K562 (cell line): ENCODE results near the gene CMBL. TPM values are rescaled to one million over a fixed set of nuclear protein-coding genes. Genes with fewer than 3 reads are reported as not detected.

Experiments
- ARID2 ChIP-seq: fragments of 450-650 bp; IDR thresholded peaks from 2 replicates; pipeline ENCODE4 v1.6.1; 2017; ENCODE audit warnings: antibody characterized with exemption, mild to moderate bottlenecking
- CTCFL ChIP-seq: IDR thresholded peaks from 2 replicates; pipeline ENCODE4 v1.6.1; 2011; ENCODE audit warnings: borderline replicate concordance, low read depth, mild to moderate bottlenecking, moderate library complexity, low read length; ENCODE audit not compliant: insufficient read depth, poor library complexity, severe bottlenecking
- ERF ChIP-seq: fragments of 450-650 bp; formaldehyde crosslinking; IDR thresholded peaks from 2 replicates; pipeline ENCODE4 v1.4.0; 2020; ENCODE audit warnings: mild to moderate bottlenecking, mixed read lengths
- GTF2E2 ChIP-seq: fragments of 200-800 bp; sonication (Bioruptor generic); IDR thresholded peaks from 2 replicates; pipeline ENCODE4 v1.6.1; 2016; ENCODE audit warnings: missing genetic modification characterization, missing compliant biosample characterization
- HIVEP1 ChIP-seq: fragments of 250-450 bp; sonication (Bioruptor Pico); IDR thresholded peaks from 2 replicates; pipeline ENCODE4 v1.4.0; 2020; ENCODE audit warnings: mild to moderate bottlenecking
- KDM2B ChIP-seq: fragments of 250-450 bp; sonication (Bioruptor Pico); IDR thresholded peaks from 2 replicates; pipeline ENCODE4 v1.8.0; 2021; ENCODE audit warnings: mild to moderate bottlenecking, moderate library complexity
- OTX1 ChIP-seq: fragments of 450-650 bp; formaldehyde crosslinking; IDR thresholded peaks from 2 replicates; pipeline ENCODE4 v1.4.0; 2022; ENCODE audit warnings: mild to moderate bottlenecking
- PTRF ChIP-seq: fragments of 450-650 bp; IDR thresholded peaks from 2 replicates; pipeline ENCODE4 v1.6.1; 2016; ENCODE audit warnings: mild to moderate bottlenecking, missing genetic modification characterization, missing compliant biosample characterization
- SAP30 ChIP-seq: fragments of 200-600 bp; sonication (generic); IDR thresholded peaks from 2 replicates; pipeline ENCODE4 v1.6.1; 2012; ENCODE audit warnings: borderline replicate concordance, low read depth, mild to moderate bottlenecking, moderate library complexity, low read length, control low read depth, inconsistent platforms; ENCODE audit not compliant: insufficient read depth, poor library complexity, severe bottlenecking
- SOX6 ChIP-seq: fragments of 450-650 bp; IDR thresholded peaks from 2 replicates; pipeline ENCODE4 v1.6.1; 2014; ENCODE audit warnings: mild to moderate bottlenecking
- TAF7 ChIP-seq: fragments of 450-650 bp; IDR thresholded peaks from 2 replicates; pipeline ENCODE4 v1.6.1; 2016; ENCODE audit warnings: missing genetic modification characterization, missing compliant biosample characterization
- TARDBP ChIP-seq: fragments of 450-650 bp; IDR thresholded peaks from 2 replicates; pipeline ENCODE4 v1.6.1; 2016
- TFAM ChIP-seq: fragments of 250-450 bp; sonication (Bioruptor Pico); conservative IDR thresholded peaks from 2 replicates; pipeline ENCODE4 v1.5.0; 2021; ENCODE audit warnings: mild to moderate bottlenecking, moderate library complexity
- USF1 ChIP-seq: sonication (generic); formaldehyde crosslinking; IDR thresholded peaks from 2 replicates; pipeline ENCODE4 v1.9.0; 2022; ENCODE audit warnings: mild to moderate bottlenecking, missing genetic modification reagents
- ZNF175 ChIP-seq: fragments of 200-800 bp; sonication (Bioruptor generic); IDR thresholded peaks from 2 replicates; pipeline ENCODE4 v1.6.1; 2016; ENCODE audit warnings: low read depth, mild to moderate bottlenecking, missing genetic modification characterization, missing compliant biosample characterization
- ZNF318 ChIP-seq, 2 experiments: fragments of 450-650 bp; IDR thresholded peaks; 2 replicates each; pipeline ENCODE4 v1.6.1; 2016; ENCODE audit warnings: mild to moderate bottlenecking in 2 of 2, borderline replicate concordance in 1 of 2, low read depth in 1 of 2, moderate library complexity in 1 of 2
- polyA plus RNA-seq, 8 experiments: library from polyadenylated mRNA; depleted of rRNA in 4 of 8; stranded (reverse) in 5 of 8; unstranded in 3 of 8; fragments of >200 nt; fragmentation: Nextera tagmentation in 2 of 8; fragmentation: Illumina TruSeq in 1 of 8; extraction: Ambion mirVana in 2 of 8; extraction: Trizol in 1 of 8; gene quantifications; 2 replicates each; pipeline versions ENCODE4 v1.2.1 to v1.2.3, GENCODE V29; 2011 to 2014; ENCODE audit warnings: inconsistent platforms in 1 of 8, missing spikeins in 1 of 8
- total RNA-seq, 7 experiments: library from RNA; depleted of rRNA in 6 of 7; stranded (reverse); fragments of >200 nt in 6 of 7; fragmentation: Illumina TruSeq in 2 of 7; extraction: Trizol in 2 of 7; gene quantifications; 2 replicates each; pipeline versions ENCODE4 v1.2.1 to v1.2.3, GENCODE V29; 2011 to 2021; ENCODE audit warnings: low replicate concordance in 1 of 7

The CMBL gene
- total and polyA plus RNA-seq, 9 of the 15 experiments (the other 6 are each of a cell fraction or from before 2014, with no cell fraction given): 22.6 to 192 (median 71.1) TPM

GRCh38 chr5:10311595-10312425 is 4.1 kb upstream of the CMBL start (continued):
- TF ChIP-seq ZNF318 (IDR thresholded peaks at IDR 0.05; ENCODE audit: borderline replicate concordance in 1 of 2, low read depth in 1 of 2) (peak in 1 of 2 experiments; percentile 22; a peak in 1 of 4 replicates), HIVEP1 (CRISPR knock-in tag) (no peak), TFAM (CRISPR knock-in tag) (no peak), PTRF (no peak), KDM2B (CRISPR knock-in tag) (no peak), ERF (CRISPR knock-in tag) (no peak), TARDBP (0 out of 2 replicates have a peak, but pooled peaks have one; percentile 25), SAP30 (no peak), USF1 (CRISPR knock-in tag) (no peak; the same call in 1 of the 2 replicates), ARID2 (no peak), CTCFL (no peak), OTX1 (CRISPR knock-in tag) (peak; percentile 82; the same call in 1 of the 2 replicates), GTF2E2 (tag) (peak; percentile 50; the same call in 1 of the 2 replicates), TAF7 (tag) (no peak), SOX6 (peak; percentile 33; the same call in 1 of the 2 replicates), ZNF175 (0 out of 2 replicates have a peak, but pooled peaks have one; percentile 55)
